Measurements from ENCODE around the gene DPM3. TPM values are rescaled to one million over a fixed set of nuclear protein-coding genes. Genes with fewer than 3 reads are reported as not detected.

DPM3 gene
- total RNA-seq, 4 donors from 2014 or later: 33.5 to 89.2 (median 65.0) TPM

GRCh38 chr1:155108296-155108695 is 32.0 kb downstream of the DPM3 start:
- H3K36me3 ChIP-seq: no peaks in the 10 kb centered on the region
- DNase-seq: no peak
- no peaks in the 10 kb centered on the region for H3K27me3 ChIP-seq
- no peak overlapping the region for H3K4me3 ChIP-seq
- H3K4me1 ChIP-seq: no peaks in the 10 kb centered on the region
- peak overlapping the region in 3 of 4 donors; percentile 20 to 93 (median 89) for H3K27ac ChIP-seq
- H3K9me3 ChIP-seq: no peaks in the 10 kb centered on the region
- TF ChIP-seq CTCF (IDR thresholded peaks at IDR 0.05): no peak
- no peak for TF ChIP-seq POLR2A (IDR thresholded peaks at IDR 0.05)

- no peaks in the 10 kb centered on the region for H3K36me3 ChIP-seq
- H3K4me1 ChIP-seq: peaks cover 0 to 4% (median 0%) of the 10 kb centered on the region in 4 donors
- H3K27ac ChIP-seq: peak overlapping the region in 3 of 4 donors; percentile 57 to 93 (median 89)
- TF ChIP-seq POLR2A (IDR thresholded peaks at IDR 0.05) (peak; percentile 10 to 54), CTCF (IDR thresholded peaks at IDR 0.05) (peak in 3 of 6 experiments; percentile 11 to 36 (median 14))
- H3K9me3 ChIP-seq: no peaks in the 10 kb centered on the region
- DNase-seq: peak in 2 of 3 donors; percentile 57 to 77
- no peak overlapping the region for H3K4me3 ChIP-seq
- H3K27me3 ChIP-seq: no peaks in the 10 kb centered on the region
These were observed 32.7 kb downstream of the DPM3 start for GRCh38 chr1:155107309-155108264.

- TF ChIP-seq POLR2A (IDR thresholded peaks at IDR 0.05) (no peak), CTCF (IDR thresholded peaks at IDR 0.05) (no peak)
- Histone ChIP-seq H3K27ac (peak overlapping the region in 2 of 4 donors; percentile 89 to 93), H3K4me1 (peaks cover 0 to 11% (median 0%) of the 10 kb centered on the region in 4 donors), H3K9me3 (no peaks in the 10 kb centered on the region), H3K4me3 (no peak overlapping the region), H3K27me3 (no peaks in the 10 kb centered on the region), H3K36me3 (no peaks in the 10 kb centered on the region)
- peak in 1 of 3 donors; percentile 49 for DNase-seq
These were observed 33.5 kb downstream of the DPM3 start for GRCh38 chr1:155106862-155107261.

- H3K4me1 ChIP-seq: peaks cover 0 to 13% (median 0%) of the 10 kb centered on the region in 4 donors
- peak overlapping the region in 2 of 4 donors; percentile 37 to 55 for H3K27ac ChIP-seq
- DNase-seq: no peak
These were observed 34.7 kb downstream of the DPM3 start for GRCh38 chr1:155105604-155106011.

More at GRCh38 chr1:155105604-155106011, 34.7 kb downstream of the DPM3 start:
- Histone ChIP-seq H3K4me3 (no peak overlapping the region), H3K36me3 (no peaks in the 10 kb centered on the region), H3K27me3 (no peaks in the 10 kb centered on the region), H3K9me3 (no peaks in the 10 kb centered on the region)
- TF ChIP-seq CTCF (IDR thresholded peaks at IDR 0.05) (no peak), POLR2A (IDR thresholded peaks at IDR 0.05) (no peak)
